ENCODE data around the gene DNAJC24.

Gene DNAJC24

DNA sequence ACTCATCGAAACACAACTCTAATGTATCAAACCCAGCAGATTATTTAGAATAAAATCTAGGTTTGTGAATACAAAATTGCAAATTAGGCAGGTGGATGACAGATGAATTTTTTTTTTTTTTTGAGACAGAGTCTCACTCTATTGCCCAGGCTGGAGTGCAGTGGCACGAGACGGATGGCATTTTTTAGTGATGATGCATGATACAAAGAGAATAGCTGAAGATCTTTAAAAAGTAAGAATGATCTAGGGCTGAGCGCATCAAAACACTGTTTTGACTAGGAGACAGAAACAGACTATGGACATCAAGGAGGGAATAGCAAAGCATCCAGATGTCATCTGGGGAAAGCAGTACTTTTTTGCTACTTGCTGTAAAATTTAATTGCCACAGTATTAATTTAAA, 76.0 kb downstream of the DNAJC24 start:
- H3K9me3 ChIP-seq (ENCODE audit: control insufficient read depth, insufficient read depth, low read length): no peaks in the 10 kb centered on the region
- peaks cover 3% of the 10 kb centered on the region for H3K4me1 ChIP-seq (ENCODE audit: control insufficient read depth, insufficient read depth, low read length)
- H3K27me3 ChIP-seq (ENCODE audit: control insufficient read depth, insufficient read depth, low read length): no peaks in the 10 kb centered on the region
- H3K4me3 ChIP-seq (ENCODE audit: low read depth, low read length): no peak overlapping the region
- no peak overlapping the region for H3K9ac ChIP-seq (ENCODE audit: low read depth, low read length)
- no peaks in the 10 kb centered on the region for H3K36me3 ChIP-seq (ENCODE audit: control insufficient read depth, insufficient read depth, low read length)

DNA sequence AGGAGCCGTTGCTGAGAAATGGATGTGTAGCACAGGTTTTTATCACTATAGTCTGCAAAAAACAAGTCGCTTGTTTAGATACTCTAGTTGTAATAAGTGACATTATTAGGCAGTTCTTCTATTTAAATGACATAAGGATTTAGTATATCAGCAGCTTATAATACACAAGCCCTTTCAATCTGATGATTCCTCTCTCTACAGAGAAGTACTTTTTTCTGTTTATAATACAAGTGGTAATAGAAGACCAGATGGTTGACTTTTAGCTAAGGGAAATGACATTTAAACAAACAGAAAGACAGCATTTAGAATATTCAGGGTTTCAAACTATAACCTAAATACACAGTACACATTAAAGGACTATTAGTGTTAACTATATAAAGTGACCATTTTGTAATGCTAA, 79.4 kb downstream of the DNAJC24 start:
- Histone ChIP-seq H3K9ac (ENCODE audit: low read depth, low read length) (no peak overlapping the region), H3K9me3 (ENCODE audit: control insufficient read depth, insufficient read depth, low read length) (no peaks in the 10 kb centered on the region), H3K36me3 (ENCODE audit: control insufficient read depth, insufficient read depth, low read length) (no peaks in the 10 kb centered on the region), H3K4me3 (ENCODE audit: low read depth, low read length) (no peak overlapping the region), H3K27me3 (ENCODE audit: control insufficient read depth, insufficient read depth, low read length) (no peaks in the 10 kb centered on the region), H3K4me1 (ENCODE audit: control insufficient read depth, insufficient read depth, low read length) (no peaks in the 10 kb centered on the region)

- Histone ChIP-seq H3K9ac (ENCODE audit: low read depth, low read length) (no peak overlapping the region), H3K36me3 (ENCODE audit: control insufficient read depth, insufficient read depth, low read length) (no peaks in the 10 kb centered on the region), H3K4me1 (ENCODE audit: control insufficient read depth, insufficient read depth, low read length) (no peaks in the 10 kb centered on the region), H3K9me3 (ENCODE audit: control insufficient read depth, insufficient read depth, low read length) (no peaks in the 10 kb centered on the region), H3K4me3 (ENCODE audit: low read depth, low read length) (no peak overlapping the region), H3K27me3 (ENCODE audit: control insufficient read depth, insufficient read depth, low read length) (no peaks in the 10 kb centered on the region)
Measured at GRCh38 chr11:31450841-31451240, 81.2 kb downstream of the DNAJC24 start.

GRCh38 chr11:31455177-31455576, 85.5 kb downstream of the DNAJC24 start:
- H3K36me3 ChIP-seq (ENCODE audit: control insufficient read depth, insufficient read depth, low read length): no peaks in the 10 kb centered on the region
- no peaks in the 10 kb centered on the region for H3K9me3 ChIP-seq (ENCODE audit: control insufficient read depth, insufficient read depth, low read length)
- H3K9ac ChIP-seq (ENCODE audit: low read depth, low read length): no peak overlapping the region
- H3K4me3 ChIP-seq (ENCODE audit: low read depth, low read length): no peak overlapping the region
- no peaks in the 10 kb centered on the region for H3K4me1 ChIP-seq (ENCODE audit: control insufficient read depth, insufficient read depth, low read length)
- no peaks in the 10 kb centered on the region for H3K27me3 ChIP-seq (ENCODE audit: control insufficient read depth, insufficient read depth, low read length)

DNA sequence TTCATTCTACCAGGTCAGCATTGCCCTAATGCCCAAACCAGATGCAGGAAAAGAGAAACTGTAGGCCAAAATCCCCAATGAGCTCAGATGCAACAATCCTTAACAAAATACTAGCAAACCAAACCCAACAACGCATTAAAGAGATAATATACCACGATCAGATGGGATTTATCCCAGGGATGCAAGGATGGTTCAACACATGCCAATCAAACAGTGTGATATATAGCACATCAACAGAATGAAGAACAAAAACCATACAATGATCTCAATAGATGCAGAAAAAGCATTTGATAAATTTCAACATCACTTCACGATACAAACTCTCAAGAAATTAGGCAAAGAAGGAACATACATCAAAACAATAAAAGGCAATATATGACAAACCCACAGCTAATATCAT, 94.8 kb downstream of the DNAJC24 start:
- Histone ChIP-seq H3K4me3 (ENCODE audit: low read depth, low read length) (no peak overlapping the region), H3K4me1 (ENCODE audit: control insufficient read depth, insufficient read depth, low read length) (no peaks in the 10 kb centered on the region), H3K9me3 (ENCODE audit: control insufficient read depth, insufficient read depth, low read length) (no peaks in the 10 kb centered on the region), H3K36me3 (ENCODE audit: control insufficient read depth, insufficient read depth, low read length) (no peaks in the 10 kb centered on the region), H3K27me3 (ENCODE audit: control insufficient read depth, insufficient read depth, low read length) (no peaks in the 10 kb centered on the region), H3K9ac (ENCODE audit: low read depth, low read length) (no peak overlapping the region)

GRCh38 chr11:31474083-31474482, 104.4 kb downstream of the DNAJC24 start:
- Histone ChIP-seq H3K9me3 (ENCODE audit: control insufficient read depth, insufficient read depth, low read length) (no peaks in the 10 kb centered on the region), H3K4me1 (ENCODE audit: control insufficient read depth, insufficient read depth, low read length) (no peaks in the 10 kb centered on the region), H3K27me3 (ENCODE audit: control insufficient read depth, insufficient read depth, low read length) (no peaks in the 10 kb centered on the region), H3K4me3 (ENCODE audit: low read depth, low read length) (no peak overlapping the region), H3K9ac (ENCODE audit: low read depth, low read length) (no peak overlapping the region), H3K36me3 (ENCODE audit: control insufficient read depth, insufficient read depth, low read length) (no peaks in the 10 kb centered on the region)

DNA sequence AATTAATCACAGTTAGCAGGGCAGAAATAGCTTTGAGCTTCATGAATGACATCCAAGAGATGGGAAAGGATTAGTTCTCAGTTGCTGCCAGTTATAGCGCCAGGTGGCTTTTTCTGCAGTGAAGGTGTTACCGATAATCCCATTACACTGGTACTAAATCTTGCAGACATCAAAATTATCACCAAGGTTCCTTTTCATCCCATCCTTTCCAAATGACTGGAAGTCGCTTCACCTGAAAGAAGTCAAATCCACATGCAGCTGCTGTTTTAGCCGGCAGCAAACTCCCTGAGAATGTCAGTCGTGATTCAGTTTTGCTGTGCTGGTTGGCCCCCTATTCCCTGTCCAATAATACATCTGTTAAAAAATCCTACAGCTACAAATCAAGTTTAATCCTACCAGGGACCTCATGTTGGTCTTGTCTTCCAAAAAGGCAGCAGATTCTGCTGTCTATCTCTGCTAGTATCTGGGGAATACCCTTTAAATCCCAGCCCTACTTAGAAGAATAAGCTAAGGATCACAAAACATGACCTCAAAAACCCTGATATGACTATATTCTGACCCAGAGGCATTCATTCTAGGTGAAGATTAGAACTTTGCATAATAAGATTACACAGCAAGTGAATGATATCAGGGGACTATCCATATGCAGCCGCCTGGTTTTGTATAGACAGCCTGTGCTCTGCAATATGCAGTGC, 108.0 kb downstream of the DNAJC24 start:
- no peaks in the 10 kb centered on the region for H3K4me1 ChIP-seq (ENCODE audit: control insufficient read depth, insufficient read depth, low read length)
- no peak overlapping the region for H3K4me3 ChIP-seq (ENCODE audit: low read depth, low read length)
- no peaks in the 10 kb centered on the region for H3K9me3 ChIP-seq (ENCODE audit: control insufficient read depth, insufficient read depth, low read length)
- no peak overlapping the region for H3K9ac ChIP-seq (ENCODE audit: low read depth, low read length)
- H3K27me3 ChIP-seq (ENCODE audit: control insufficient read depth, insufficient read depth, low read length): no peaks in the 10 kb centered on the region
- no peaks in the 10 kb centered on the region for H3K36me3 ChIP-seq (ENCODE audit: control insufficient read depth, insufficient read depth, low read length)

- Histone ChIP-seq H3K9me3 (ENCODE audit: control insufficient read depth, insufficient read depth, low read length) (no peaks in the 10 kb centered on the region), H3K27me3 (ENCODE audit: control insufficient read depth, insufficient read depth, low read length) (no peaks in the 10 kb centered on the region), H3K36me3 (ENCODE audit: control insufficient read depth, insufficient read depth, low read length) (no peaks in the 10 kb centered on the region), H3K4me3 (ENCODE audit: low read depth, low read length) (no peak overlapping the region), H3K4me1 (ENCODE audit: control insufficient read depth, insufficient read depth, low read length) (no peaks in the 10 kb centered on the region), H3K9ac (ENCODE audit: low read depth, low read length) (no peak overlapping the region)
Measured at GRCh38 chr11:31478223-31478590, 108.5 kb downstream of the DNAJC24 start.

DNA sequence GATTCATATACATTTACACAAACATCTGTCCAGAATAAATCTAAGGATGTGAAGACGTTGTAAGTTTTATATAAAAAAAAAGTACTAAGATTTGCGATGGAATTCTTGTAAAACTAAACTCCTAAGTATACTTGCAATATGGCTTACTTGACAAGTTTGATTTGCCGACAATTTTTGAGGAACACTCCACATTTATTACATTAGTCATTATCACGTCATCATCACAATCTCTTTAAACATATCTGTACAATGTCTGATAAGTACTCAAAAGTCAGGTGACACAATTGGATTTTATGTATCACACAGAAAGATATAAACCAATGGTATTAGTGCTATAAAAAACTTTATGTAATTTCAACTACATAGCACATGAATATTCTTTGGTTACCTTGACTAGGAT, 109.4 kb downstream of the DNAJC24 start:
- H3K4me1 ChIP-seq (ENCODE audit: control insufficient read depth, insufficient read depth, low read length): no peaks in the 10 kb centered on the region
- no peaks in the 10 kb centered on the region for H3K27me3 ChIP-seq (ENCODE audit: control insufficient read depth, insufficient read depth, low read length)
- H3K36me3 ChIP-seq (ENCODE audit: control insufficient read depth, insufficient read depth, low read length): no peaks in the 10 kb centered on the region
- no peak overlapping the region for H3K9ac ChIP-seq (ENCODE audit: low read depth, low read length)
- no peak overlapping the region for H3K4me3 ChIP-seq (ENCODE audit: low read depth, low read length)
- no peaks in the 10 kb centered on the region for H3K9me3 ChIP-seq (ENCODE audit: control insufficient read depth, insufficient read depth, low read length)

- Histone ChIP-seq H3K9me3 (ENCODE audit: control insufficient read depth, insufficient read depth, low read length) (no peaks in the 10 kb centered on the region), H3K36me3 (ENCODE audit: control insufficient read depth, insufficient read depth, low read length) (no peaks in the 10 kb centered on the region), H3K4me3 (ENCODE audit: low read depth, low read length) (no peak overlapping the region), H3K9ac (ENCODE audit: low read depth, low read length) (no peak overlapping the region), H3K4me1 (ENCODE audit: control insufficient read depth, insufficient read depth, low read length) (peaks cover 7% of the 10 kb centered on the region), H3K27me3 (ENCODE audit: control insufficient read depth, insufficient read depth, low read length) (no peaks in the 10 kb centered on the region)
Measured at GRCh38 chr11:31480930-31481329, 111.3 kb downstream of the DNAJC24 start.

Measured in iPS-15b (cell line).